NCI-H510A (cell line): ENCODE measurements around the gene ERGIC1.

Source experiments
- DNase-seq: peaks from one replicate; lab custom pipeline; 2025; lab: John Stamatoyannopoulos, UW

Gene ERGIC1

GRCh38 chr5:172951371-172952033 is 117.5 kb downstream of the ERGIC1 start:
- DNase-seq: no peak

GRCh38 chr5:172952034-172952511 is 118.0 kb downstream of the ERGIC1 start:
- no peak for DNase-seq

GRCh38 chr5:172953776-172954675 is 120.0 kb downstream of the ERGIC1 start:
- DNase-seq: no peak

GRCh38 chr5:172954751-172955159 is 120.7 kb downstream of the ERGIC1 start:
- no peak for DNase-seq

GRCh38 chr5:172956228-172956627 is 122.2 kb downstream of the ERGIC1 start:
- no peak for DNase-seq

GRCh38 chr5:172956936-172957335 is 122.9 kb downstream of the ERGIC1 start:
- DNase-seq: no peak

- DNase-seq: no peak
Measured at GRCh38 chr5:172957458-172957857, 123.4 kb downstream of the ERGIC1 start.

- DNase-seq: no peak
Measured at GRCh38 chr5:172958331-172959046, 124.4 kb downstream of the ERGIC1 start.

- DNase-seq: no peak
Measured at GRCh38 chr5:172959824-172960799, 126.1 kb downstream of the ERGIC1 start.

GRCh38 chr5:172969921-172970320 is 135.9 kb downstream of the ERGIC1 start:
- DNase-seq: no peak

GRCh38 chr5:172971482-172971881 is 137.4 kb downstream of the ERGIC1 start:
- DNase-seq: no peak

GRCh38 chr5:172972552-172972951 is 138.5 kb downstream of the ERGIC1 start:
- DNase-seq: no peak

GRCh38 chr5:172973127-172973916 is 139.3 kb downstream of the ERGIC1 start:
- DNase-seq: no peak

GRCh38 chr5:172973931-172974330 is 139.9 kb downstream of the ERGIC1 start:
- DNase-seq: no peak

GRCh38 chr5:172975289-172975688 is 141.2 kb downstream of the ERGIC1 start:
- DNase-seq: no peak

GRCh38 chr5:172979778-172980177 is 145.7 kb downstream of the ERGIC1 start:
- no peak for DNase-seq

- DNase-seq: no peak
Measured at GRCh38 chr5:172981931-172982330, 147.9 kb downstream of the ERGIC1 start.

GRCh38 chr5:172983542-172984243 is 149.6 kb downstream of the ERGIC1 start, which contains the start of gene ATP6V0E1:
TSS of gene ATP6V0E1 (plus strand) at chr5:172983771. CDS start at chr5:172983861, 90 bp downstream.
- DNase-seq: peak; percentile 70

GRCh38 chr5:172984244-172984953 is 150.3 kb downstream of the ERGIC1 start:
- DNase-seq: peak; percentile 60
